GM12873 (cell line): ENCODE data around the gene IGF2.

Source experiments
- CTCF ChIP-seq: IDR thresholded peaks from 2 replicates; pipeline ENCODE4 v1.5.1; 2012; ENCODE audit warnings: low read depth, mild to moderate bottlenecking, moderate library complexity, low read length, control low read depth; ENCODE audit not compliant: insufficient read depth; ENCODE audit errors: missing control alignments

Gene IGF2

GRCh38 chr11:2155511-2155910 lies 16.3 kb upstream of the IGF2 start:
- TF ChIP-seq CTCF, result no peak

- TF ChIP-seq CTCF, result no peak
Measured at GRCh38 chr11:2154889-2155288, 15.7 kb upstream of the IGF2 start.

- no peak for TF ChIP-seq CTCF
Measured at GRCh38 chr11:2154195-2154585, 15.0 kb upstream of the IGF2 start.

- TF ChIP-seq CTCF, result no peak
Measured at GRCh38 chr11:2153581-2154194, 14.5 kb upstream of the IGF2 start.

DNA sequence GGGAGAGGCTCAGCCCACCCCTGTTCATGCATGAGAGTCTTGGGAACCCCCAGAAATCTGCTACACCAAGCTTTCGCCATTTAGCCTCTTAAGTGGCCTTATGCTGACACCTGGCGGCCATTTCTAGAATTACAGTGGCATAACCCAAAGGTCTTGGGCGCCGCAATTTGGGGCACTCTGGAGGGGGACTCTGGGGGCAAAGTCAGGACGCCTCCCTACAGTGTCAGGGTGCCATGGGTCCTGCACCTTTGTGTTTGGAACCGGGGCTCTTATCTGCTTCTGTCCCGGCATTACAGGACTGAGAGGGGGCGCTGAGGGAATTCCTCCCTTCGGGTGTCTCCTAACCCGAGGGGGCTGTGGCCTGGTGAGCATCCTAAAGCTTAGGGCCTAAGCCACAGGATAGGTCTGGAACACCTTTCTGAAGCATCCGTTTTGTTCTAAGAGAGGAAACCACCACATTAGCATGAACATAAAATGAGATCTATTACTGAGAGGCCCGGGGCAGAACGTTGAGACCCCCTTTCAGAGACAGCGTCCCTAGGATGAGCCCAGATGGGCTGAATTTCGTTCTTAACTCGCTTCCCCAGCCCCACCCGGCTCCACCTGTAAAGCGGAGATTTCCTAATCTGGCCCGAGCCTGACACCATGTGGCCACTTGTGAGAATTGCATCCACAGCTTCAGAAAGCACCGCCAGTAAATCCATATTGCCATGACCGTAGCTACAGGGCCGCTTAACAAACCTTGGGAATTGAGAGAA lies 12.5 kb upstream of the IGF2 start:
- peak; percentile 76 for TF ChIP-seq CTCF

- TF ChIP-seq CTCF, result no peak
Measured at GRCh38 chr11:2149864-2150847, 11.0 kb upstream of the IGF2 start.

GRCh38 chr11:2149460-2149859 lies 10.3 kb upstream of the IGF2 start:
- TF ChIP-seq CTCF, result no peak
